ENCODE measurements around the gene ERMP1.

The ERMP1 gene

DNA sequence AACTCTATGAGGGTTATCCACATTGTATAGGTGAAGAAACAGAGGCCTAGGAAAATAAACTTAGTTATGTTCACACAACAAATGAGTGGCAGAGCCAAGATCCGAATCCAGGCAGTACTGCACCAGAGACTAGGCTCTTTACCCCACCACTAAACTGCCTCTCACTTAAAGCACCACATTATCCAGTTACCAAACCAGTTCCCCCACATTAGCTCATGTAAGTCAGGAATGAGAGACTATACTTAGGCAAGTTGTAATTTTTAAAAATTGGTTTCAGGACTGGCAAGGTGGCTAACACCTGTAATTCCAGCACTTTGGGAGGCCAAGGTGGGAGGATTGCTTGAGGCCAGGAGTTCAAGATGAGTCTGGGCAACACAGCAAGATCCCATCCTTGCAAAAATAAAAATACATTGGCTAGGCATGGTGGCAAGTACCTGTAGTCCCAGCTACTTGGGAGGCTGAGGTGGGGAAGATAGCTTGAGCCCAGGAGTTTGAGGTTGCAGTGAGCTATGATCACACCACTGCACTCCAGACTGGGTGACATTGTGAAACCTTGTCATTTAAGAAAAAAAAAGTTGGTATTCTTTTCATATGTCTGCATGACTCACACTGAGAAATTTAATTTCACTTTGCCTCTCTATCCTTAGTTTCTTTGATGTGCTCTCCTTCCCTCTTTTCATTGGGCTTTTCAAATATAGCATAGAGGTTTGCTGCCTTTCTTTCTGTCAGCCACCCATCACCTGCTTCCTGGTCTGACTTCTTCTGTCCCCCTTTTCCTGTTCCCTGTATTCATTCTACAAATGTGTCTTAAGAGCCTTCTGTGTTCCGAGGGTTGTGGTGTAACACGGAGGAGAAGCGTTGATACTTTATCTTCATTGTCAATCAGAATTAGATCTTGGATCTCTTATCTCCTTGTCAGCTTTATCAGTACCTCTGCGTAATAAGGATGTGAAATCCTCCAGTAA is 64.7 kb downstream of the ERMP1 start:
- no peak overlapping the region for H3K4me3 ChIP-seq (ENCODE audit: low read depth, low read length)
- TF ChIP-seq, protein P1, sequence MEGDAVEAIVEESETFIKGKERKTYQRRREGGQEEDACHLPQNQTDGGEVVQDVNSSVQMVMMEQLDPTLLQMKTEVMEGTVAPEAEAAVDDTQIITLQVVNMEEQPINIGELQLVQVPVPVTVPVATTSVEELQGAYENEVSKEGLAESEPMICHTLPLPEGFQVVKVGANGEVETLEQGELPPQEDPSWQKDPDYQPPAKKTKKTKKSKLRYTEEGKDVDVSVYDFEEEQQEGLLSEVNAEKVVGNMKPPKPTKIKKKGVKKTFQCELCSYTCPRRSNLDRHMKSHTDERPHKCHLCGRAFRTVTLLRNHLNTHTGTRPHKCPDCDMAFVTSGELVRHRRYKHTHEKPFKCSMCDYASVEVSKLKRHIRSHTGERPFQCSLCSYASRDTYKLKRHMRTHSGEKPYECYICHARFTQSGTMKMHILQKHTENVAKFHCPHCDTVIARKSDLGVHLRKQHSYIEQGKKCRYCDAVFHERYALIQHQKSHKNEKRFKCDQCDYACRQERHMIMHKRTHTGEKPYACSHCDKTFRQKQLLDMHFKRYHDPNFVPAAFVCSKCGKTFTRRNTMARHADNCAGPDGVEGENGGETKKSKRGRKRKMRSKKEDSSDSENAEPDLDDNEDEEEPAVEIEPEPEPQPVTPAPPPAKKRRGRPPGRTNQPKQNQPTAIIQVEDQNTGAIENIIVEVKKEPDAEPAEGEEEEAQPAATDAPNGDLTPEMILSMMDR (IDR thresholded peaks at IDR 0.05; ENCODE audit: insufficient read depth, low read depth, low read length, missing control alignments), result no peak
- DNase-seq (ENCODE audit: low read depth), result no peak

DNA sequence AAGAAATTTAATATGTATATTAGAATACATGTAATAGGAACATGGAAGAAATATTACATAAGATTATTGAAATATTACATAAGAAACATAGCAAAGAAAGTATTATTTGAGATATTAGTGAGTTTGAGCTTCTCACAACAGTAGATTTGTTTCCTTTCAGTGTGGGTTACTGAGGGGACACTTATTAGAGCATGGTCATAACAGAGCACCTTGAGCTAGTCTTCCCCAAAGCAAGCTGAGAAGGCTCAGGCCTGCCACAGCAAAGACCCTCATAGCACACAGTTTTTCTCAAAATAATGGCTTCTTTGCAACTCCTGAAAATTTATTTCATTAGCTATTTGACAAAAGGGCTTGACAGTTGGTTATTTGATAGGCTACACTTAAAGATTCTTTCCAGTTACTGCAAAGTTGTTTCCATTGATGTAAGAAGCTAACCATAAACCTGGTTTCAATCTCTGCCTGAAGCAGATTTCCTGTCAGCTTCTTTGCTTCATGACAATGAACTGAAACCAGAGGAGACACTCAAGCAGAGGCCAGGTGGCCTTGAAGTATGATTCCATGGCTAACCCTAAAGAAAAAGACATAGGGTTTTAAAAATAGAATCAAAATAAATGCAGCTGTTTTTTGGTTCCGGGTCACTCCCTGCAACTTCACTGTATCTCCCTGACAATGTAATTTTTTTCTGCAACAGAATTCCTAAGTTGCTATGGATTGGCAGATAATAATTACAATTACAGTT is 68.6 kb downstream of the ERMP1 start:
- DNase-seq (ENCODE audit: low read depth), result peak; percentile 73
- no peak overlapping the region for H3K4me3 ChIP-seq (ENCODE audit: low read depth, low read length)
- TF ChIP-seq, protein P1 (IDR thresholded peaks at IDR 0.05; ENCODE audit: insufficient read depth, low read depth, low read length, missing control alignments), result no peak

DNA sequence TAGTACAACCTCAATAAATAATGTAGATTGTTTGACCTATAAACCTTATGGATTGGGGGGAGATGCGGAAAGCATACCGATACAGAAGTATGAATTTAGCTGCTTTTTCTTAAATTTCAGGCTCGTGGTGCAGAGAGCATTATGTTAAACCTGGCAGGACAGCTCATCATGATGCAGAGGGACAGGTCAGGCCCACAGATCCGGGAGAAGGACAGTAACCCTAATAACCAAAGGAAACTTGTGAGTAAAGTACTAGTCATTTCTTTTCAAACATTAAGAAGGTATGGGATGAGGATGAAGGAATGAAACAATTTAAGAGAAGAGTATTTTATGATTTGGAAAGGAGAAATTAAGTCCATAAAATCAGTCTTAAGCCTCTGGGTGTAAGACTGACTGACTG is 70.5 kb downstream of the ERMP1 start:
- no peak for DNase-seq (ENCODE audit: low read depth)
- no peak overlapping the region for H3K4me3 ChIP-seq (ENCODE audit: low read depth, low read length)
- TF ChIP-seq, protein P1 (IDR thresholded peaks at IDR 0.05; ENCODE audit: insufficient read depth, low read depth, low read length, missing control alignments), result no peak

DNA sequence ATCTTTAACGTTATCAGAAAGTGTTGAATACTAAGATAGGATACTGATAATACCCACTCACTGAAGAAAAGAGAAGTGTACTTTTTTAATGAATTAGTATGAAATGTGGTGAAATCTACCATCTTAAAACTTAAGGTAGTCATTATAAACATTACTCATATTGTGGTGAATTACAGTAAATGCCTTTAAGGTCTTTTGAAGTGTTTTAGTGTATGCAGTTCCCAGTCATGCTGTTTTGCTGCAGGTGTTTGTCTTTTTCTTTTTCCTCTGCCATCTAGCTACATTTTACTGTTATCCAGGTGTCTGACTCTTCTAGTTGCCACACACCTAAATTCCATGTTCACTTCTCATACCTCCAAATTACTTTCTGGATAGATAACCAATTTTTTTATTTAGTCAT is 72.6 kb downstream of the ERMP1 start:
- DNase-seq (ENCODE audit: low read depth), result no peak
- no peak overlapping the region for H3K4me3 ChIP-seq (ENCODE audit: low read depth, low read length)
- TF ChIP-seq, protein P1 (IDR thresholded peaks at IDR 0.05; ENCODE audit: insufficient read depth, low read depth, low read length, missing control alignments), result no peak

DNA sequence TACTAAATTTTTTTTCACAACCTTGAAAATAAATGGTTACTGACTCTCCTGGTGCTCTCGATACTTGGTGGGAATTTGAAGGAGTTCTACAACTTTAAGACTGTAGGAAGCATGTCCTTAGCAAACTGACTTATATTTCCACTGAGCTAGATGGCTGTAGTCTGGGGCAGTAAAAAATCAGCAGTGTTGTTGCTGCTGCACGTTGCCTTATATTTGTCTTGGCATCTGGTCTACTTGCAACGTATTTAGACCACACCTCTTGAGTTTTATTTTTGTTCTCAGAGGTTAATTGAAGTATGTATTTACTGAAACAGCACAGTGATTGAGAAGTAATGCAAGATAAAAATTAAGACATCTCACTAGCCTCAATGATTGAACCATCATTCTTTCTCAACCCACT is 76.3 kb downstream of the ERMP1 start:
- no peak for DNase-seq (ENCODE audit: low read depth)
- no peak overlapping the region for H3K4me3 ChIP-seq (ENCODE audit: low read depth, low read length)
- TF ChIP-seq, protein P1 (IDR thresholded peaks at IDR 0.05; ENCODE audit: insufficient read depth, low read depth, low read length, missing control alignments), result no peak

DNA sequence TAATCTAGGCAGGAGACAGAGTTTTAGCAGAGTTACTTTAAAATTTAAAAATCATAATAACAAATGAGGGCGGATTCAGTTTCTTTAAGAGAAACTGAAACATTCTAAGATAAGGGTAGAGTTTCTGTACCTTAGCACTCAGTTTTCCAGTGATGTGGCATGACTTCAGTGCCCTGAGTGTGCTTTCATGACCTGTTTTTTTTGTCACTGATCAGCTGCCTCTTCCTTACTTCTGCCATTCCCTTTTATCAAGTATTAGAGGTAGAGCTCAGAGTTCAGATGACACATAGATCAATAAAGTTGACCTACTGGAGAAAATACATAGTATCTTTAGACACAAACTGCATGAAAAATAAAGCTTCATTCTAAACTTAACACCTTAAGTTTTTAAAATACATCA is 82.3 kb downstream of the ERMP1 start:
- no peak overlapping the region for H3K4me3 ChIP-seq (ENCODE audit: low read depth, low read length)
- no peak for DNase-seq (ENCODE audit: low read depth)
- TF ChIP-seq, protein P1 (IDR thresholded peaks at IDR 0.05; ENCODE audit: insufficient read depth, low read depth, low read length, missing control alignments), result no peak
